ENCODE measurements around the gene ABHD8. TPM values are rescaled to one million over a fixed set of nuclear protein-coding genes. Genes with fewer than 3 reads are reported as not detected.
A peak's percentile ranks its signal among the peaks of the same experiment; 100 is the strongest.
"Not testable (repeated sequence)": the region's sequence is repeated elsewhere in the genome, so short reads cannot be mapped to it uniquely, and the experiment has no call there.

ABHD8 gene
- total RNA-seq, 4 donors from 2014 or later: 9.7 to 15.7 (median 13.6) TPM

- H3K4me3 ChIP-seq: peak within 1 kb of the TSS; percentile 44
- H3K27me3 ChIP-seq: peaks cover 14% of the 10 kb centered on the region
- WGBS: 16% methylated on average over 11 of the region's 75 CpGs
These were observed 21.6 kb downstream of the ABHD8 start, which contains the start of gene ANKLE1 for GRCh38 chr19:17281391-17282304. TSS of gene ANKLE1 (plus strand) at chr19:17281901. CDS start at chr19:17281921, 20 bp downstream.

GRCh38 chr19:17279436-17279835 is 23.8 kb downstream of the ABHD8 start:
- no peak overlapping the region for H3K4me3 ChIP-seq
- H3K27ac ChIP-seq: no peak overlapping the region
- TF ChIP-seq, protein P1, sequence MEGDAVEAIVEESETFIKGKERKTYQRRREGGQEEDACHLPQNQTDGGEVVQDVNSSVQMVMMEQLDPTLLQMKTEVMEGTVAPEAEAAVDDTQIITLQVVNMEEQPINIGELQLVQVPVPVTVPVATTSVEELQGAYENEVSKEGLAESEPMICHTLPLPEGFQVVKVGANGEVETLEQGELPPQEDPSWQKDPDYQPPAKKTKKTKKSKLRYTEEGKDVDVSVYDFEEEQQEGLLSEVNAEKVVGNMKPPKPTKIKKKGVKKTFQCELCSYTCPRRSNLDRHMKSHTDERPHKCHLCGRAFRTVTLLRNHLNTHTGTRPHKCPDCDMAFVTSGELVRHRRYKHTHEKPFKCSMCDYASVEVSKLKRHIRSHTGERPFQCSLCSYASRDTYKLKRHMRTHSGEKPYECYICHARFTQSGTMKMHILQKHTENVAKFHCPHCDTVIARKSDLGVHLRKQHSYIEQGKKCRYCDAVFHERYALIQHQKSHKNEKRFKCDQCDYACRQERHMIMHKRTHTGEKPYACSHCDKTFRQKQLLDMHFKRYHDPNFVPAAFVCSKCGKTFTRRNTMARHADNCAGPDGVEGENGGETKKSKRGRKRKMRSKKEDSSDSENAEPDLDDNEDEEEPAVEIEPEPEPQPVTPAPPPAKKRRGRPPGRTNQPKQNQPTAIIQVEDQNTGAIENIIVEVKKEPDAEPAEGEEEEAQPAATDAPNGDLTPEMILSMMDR (IDR thresholded peaks at IDR 0.05): no peak
- TF ChIP-seq POLR2AphosphoS5 (IDR thresholded peaks at IDR 0.05): no peak
- no peak for TF ChIP-seq EP300 (IDR thresholded peaks at IDR 0.05)
- no peak for TF ChIP-seq POLR2A (IDR thresholded peaks at IDR 0.05)
- H3K9me3 ChIP-seq: no peaks in the 10 kb centered on the region
- peaks cover 14% of the 10 kb centered on the region for H3K27me3 ChIP-seq
- peaks cover 18% of the 10 kb centered on the region for H3K4me1 ChIP-seq
- no peak for DNase-seq (ENCODE audit: low spot score in 2 of 2)
- H3K36me3 ChIP-seq: peaks cover 44% of the 10 kb centered on the region
- 93% methylated on average over 3 of the region's 3 CpGs for WGBS

More at GRCh38 chr19:17281391-17282304, 21.6 kb downstream of the ABHD8 start, which contains the start of gene ANKLE1:
- Histone ChIP-seq H3K4me1 (peaks cover 18% of the 10 kb centered on the region), H3K9me3 (no peaks in the 10 kb centered on the region), H3K36me3 (peaks cover 23% of the 10 kb centered on the region), H3K27ac (no peak within 1 kb of the TSS)
- TF ChIP-seq, protein P1 (IDR thresholded peaks at IDR 0.05): no peak
- no peak for TF ChIP-seq EP300 (IDR thresholded peaks at IDR 0.05)
- TF ChIP-seq POLR2AphosphoS5 (IDR thresholded peaks at IDR 0.05): no peak
- TF ChIP-seq POLR2A (IDR thresholded peaks at IDR 0.05): no peak
- DNase-seq (ENCODE audit: low spot score in 2 of 2): no peak

- H3K27ac ChIP-seq: no peak overlapping the region
- 89% methylated on average over 19 of the region's 19 CpGs for WGBS
- H3K9me3 ChIP-seq: no peaks in the 10 kb centered on the region
- no peak for TF ChIP-seq POLR2A (IDR thresholded peaks at IDR 0.05)
- TF ChIP-seq EP300 (IDR thresholded peaks at IDR 0.05): no peak
- TF ChIP-seq, protein P1 (IDR thresholded peaks at IDR 0.05): no peak
- no peak for TF ChIP-seq POLR2AphosphoS5 (IDR thresholded peaks at IDR 0.05)
- no peak for DNase-seq (ENCODE audit: low spot score in 2 of 2)
- H3K4me3 ChIP-seq: no peak overlapping the region
- no peaks in the 10 kb centered on the region for H3K4me1 ChIP-seq
- H3K27me3 ChIP-seq: no peaks in the 10 kb centered on the region
- H3K36me3 ChIP-seq: peaks cover 80% of the 10 kb centered on the region
These were observed 27.6 kb downstream of the ABHD8 start for GRCh38 chr19:17275441-17276175.

- not testable (repeated sequence) for H3K27me3 ChIP-seq; H3K27ac ChIP-seq; H3K4me1 ChIP-seq; DNase-seq (ENCODE audit: low spot score in 2 of 2); H3K9me3 ChIP-seq; H3K4me3 ChIP-seq
- peaks cover 83% of the 10 kb centered on the region for H3K36me3 ChIP-seq
- 89% methylated on average over 3 of the region's 3 CpGs for WGBS
These were observed 28.3 kb downstream of the ABHD8 start for GRCh38 chr19:17274892-17275291.

- TF ChIP-seq, protein P1 (IDR thresholded peaks at IDR 0.05): no peak
- TF ChIP-seq POLR2AphosphoS5 (IDR thresholded peaks at IDR 0.05) (no peak), POLR2A (IDR thresholded peaks at IDR 0.05) (no peak), EP300 (IDR thresholded peaks at IDR 0.05) (no peak)
- no peak overlapping the region for H3K27ac ChIP-seq
- H3K27me3 ChIP-seq: no peaks in the 10 kb centered on the region
- H3K4me1 ChIP-seq: peaks cover 16% of the 10 kb centered on the region
- 95% methylated on average over 13 of the region's 13 CpGs for WGBS
- no peaks in the 10 kb centered on the region for H3K9me3 ChIP-seq
- peaks cover 38% of the 10 kb centered on the region for H3K36me3 ChIP-seq
- no peak for DNase-seq (ENCODE audit: low spot score in 2 of 2)
- no peak overlapping the region for H3K4me3 ChIP-seq
These were observed 34.5 kb downstream of the ABHD8 start for GRCh38 chr19:17268754-17269153.

All from suprapubic skin (tissue), 4 donors.